HEK293 (cell line): ENCODE results near the gene RAB11FIP3.

ENCODE experiments used
- EGR2 ChIP-seq: fragments of 450-650 bp; formaldehyde crosslinking; IDR thresholded peaks from 2 replicates; pipeline ENCODE4 v1.5.1; 2016; ENCODE audit warnings: low read depth, missing biosample characterization, missing genetic modification characterization
- FEZF1 ChIP-seq: fragments of 450-650 bp; formaldehyde crosslinking; IDR thresholded peaks from 2 replicates; pipeline ENCODE4 v1.5.1; 2016; ENCODE audit warnings: missing biosample characterization, missing genetic modification characterization
- HOXA7 ChIP-seq: sonication (generic); formaldehyde crosslinking; IDR thresholded peaks from 2 replicates; pipeline ENCODE4 v1.8.1; 2022; ENCODE audit warnings: missing genetic modification reagents, borderline replicate concordance
- KLF1 ChIP-seq: fragments of 450-650 bp; formaldehyde crosslinking; IDR thresholded peaks from 2 replicates; pipeline ENCODE4 v1.5.1; 2016; ENCODE audit warnings: missing biosample characterization, missing genetic modification characterization
- MZF1 ChIP-seq: fragments of 450-650 bp; formaldehyde crosslinking; IDR thresholded peaks from 2 replicates; pipeline ENCODE4 v1.5.1; 2017; ENCODE audit warnings: missing biosample characterization, missing genetic modification characterization, borderline replicate concordance
- OSR2 ChIP-seq: fragments of 450-650 bp; formaldehyde crosslinking; IDR thresholded peaks from 2 replicates; pipeline ENCODE4 v1.5.1; 2016; ENCODE audit warnings: missing biosample characterization, missing genetic modification characterization
- PBX3 ChIP-seq: sonication (generic); formaldehyde crosslinking; IDR thresholded peaks from 2 replicates; pipeline ENCODE4 v1.8.1; 2022; ENCODE audit warnings: mild to moderate bottlenecking, moderate library complexity, missing genetic modification reagents
- RBAK ChIP-seq: fragments of 450-650 bp; formaldehyde crosslinking; IDR thresholded peaks from 2 replicates; pipeline ENCODE4 v1.5.1; 2016; ENCODE audit warnings: missing biosample characterization, missing genetic modification characterization
- REST ChIP-seq: fragments of 450-650 bp; formaldehyde crosslinking; IDR thresholded peaks from 2 replicates; pipeline ENCODE4 v1.5.1; 2016; ENCODE audit warnings: missing biosample characterization, missing genetic modification characterization
- SCRT2 ChIP-seq: fragments of 450-650 bp; formaldehyde crosslinking; IDR thresholded peaks from 2 replicates; pipeline ENCODE4 v1.5.1; 2016; ENCODE audit warnings: missing biosample characterization, missing genetic modification characterization
- TRIM28 ChIP-seq: IDR thresholded peaks from 2 replicates; pipeline ENCODE4 v1.6.1; 2011; ENCODE audit warnings: low read length, control low read depth, borderline replicate concordance
- YY1 ChIP-seq: fragments of 450-650 bp; formaldehyde crosslinking; IDR thresholded peaks from 2 replicates; pipeline ENCODE4 v1.5.1; 2018; ENCODE audit warnings: missing biosample characterization, missing genetic modification characterization
- ZBTB10 ChIP-seq: fragments of 450-650 bp; formaldehyde crosslinking; IDR thresholded peaks from 2 replicates; pipeline ENCODE4 v1.5.1; 2016; ENCODE audit warnings: missing biosample characterization, missing genetic modification characterization
- ZBTB48 ChIP-seq: fragments of 450-650 bp; formaldehyde crosslinking; IDR thresholded peaks from 2 replicates; pipeline ENCODE4 v1.5.1; 2016; ENCODE audit warnings: missing biosample characterization, missing genetic modification characterization
- ZBTB6 ChIP-seq: fragments of 450-650 bp; formaldehyde crosslinking; IDR thresholded peaks from 2 replicates; pipeline ENCODE4 v1.5.1; 2017; ENCODE audit warnings: missing biosample characterization, missing genetic modification characterization
- ZNF10 ChIP-seq: fragments of 450-650 bp; formaldehyde crosslinking; IDR thresholded peaks from 2 replicates; pipeline ENCODE4 v1.5.1; 2017; ENCODE audit warnings: missing biosample characterization, missing genetic modification characterization
- ZNF140 ChIP-seq: fragments of 450-650 bp; formaldehyde crosslinking; IDR thresholded peaks from 2 replicates; pipeline ENCODE4 v1.5.1; 2016; ENCODE audit warnings: missing biosample characterization, missing genetic modification characterization
- ZNF174 ChIP-seq: fragments of 450-650 bp; formaldehyde crosslinking; IDR thresholded peaks from 2 replicates; pipeline ENCODE4 v1.5.0; 2017; ENCODE audit warnings: missing biosample characterization, mild to moderate bottlenecking, missing genetic modification characterization
- ZNF292 ChIP-seq: fragments of 450-650 bp; formaldehyde crosslinking; IDR thresholded peaks from 2 replicates; pipeline ENCODE4 v1.5.1; 2016; ENCODE audit warnings: low read depth, missing biosample characterization, missing genetic modification characterization, borderline replicate concordance
- ZNF324 ChIP-seq: fragments of 450-650 bp; formaldehyde crosslinking; IDR thresholded peaks from 2 replicates; pipeline ENCODE4 v1.5.1; 2016; ENCODE audit warnings: missing biosample characterization, missing genetic modification characterization
- ZNF416 ChIP-seq: fragments of 450-650 bp; formaldehyde crosslinking; IDR thresholded peaks from 2 replicates; pipeline ENCODE4 v1.5.1; 2016; ENCODE audit warnings: missing biosample characterization, missing genetic modification characterization
- ZNF585B ChIP-seq: fragments of 450-650 bp; formaldehyde crosslinking; IDR thresholded peaks from 2 replicates; pipeline ENCODE4 v1.5.1; 2016; ENCODE audit warnings: missing biosample characterization, missing genetic modification characterization
- ZNF596 ChIP-seq: fragments of 450-650 bp; IDR thresholded peaks from 2 replicates; pipeline ENCODE4 v1.5.0; 2018; ENCODE audit warnings: missing biosample characterization, mild to moderate bottlenecking, missing genetic modification characterization, moderate library complexity
- ZNF624 ChIP-seq: fragments of 450-650 bp; formaldehyde crosslinking; IDR thresholded peaks from 2 replicates; pipeline ENCODE4 v1.5.1; 2017; ENCODE audit warnings: missing biosample characterization, missing genetic modification characterization
- ZNF677 ChIP-seq: fragments of 450-650 bp; IDR thresholded peaks from 2 replicates; pipeline ENCODE4 v1.5.0; 2018; ENCODE audit warnings: missing biosample characterization, mild to moderate bottlenecking, missing genetic modification characterization, moderate library complexity
- ZNF704 ChIP-seq: fragments of 450-650 bp; formaldehyde crosslinking; IDR thresholded peaks from 2 replicates; pipeline ENCODE4 v1.5.1; 2016; ENCODE audit warnings: missing biosample characterization, missing genetic modification characterization
- ZNF777 ChIP-seq: fragments of 450-650 bp; formaldehyde crosslinking; IDR thresholded peaks from 2 replicates; pipeline ENCODE4 v1.5.1; 2017; ENCODE audit warnings: missing biosample characterization, missing genetic modification characterization, borderline replicate concordance
- ZNF791 ChIP-seq: fragments of 450-650 bp; formaldehyde crosslinking; IDR thresholded peaks from 2 replicates; pipeline ENCODE4 v1.5.1; 2016; ENCODE audit warnings: missing biosample characterization, missing genetic modification characterization
- ZSCAN18 ChIP-seq: fragments of 450-650 bp; formaldehyde crosslinking; IDR thresholded peaks from 2 replicates; pipeline ENCODE4 v1.5.1; 2016; ENCODE audit warnings: missing biosample characterization, missing genetic modification characterization

RAB11FIP3 gene

GRCh38 chr16:401468-402348 is 23.7 kb upstream of the RAB11FIP3 start, which contains the start of gene DECR2 (continued):
- TF ChIP-seq REST (tag by site-specific recombination): no peak
- TF ChIP-seq YY1 (tag by site-specific recombination): peak; percentile 71; the same call in 1 of the 2 replicates
- TF ChIP-seq FEZF1 (tag by site-specific recombination): no peak
- no peak for TF ChIP-seq HOXA7 (CRISPR knock-in tag)
- TF ChIP-seq ZNF416: no peak
- TF ChIP-seq ZNF596 (tag by site-specific recombination): no peak
- no peak for TF ChIP-seq ZBTB48 (tag by site-specific recombination)
- no peak for TF ChIP-seq RBAK (tag by site-specific recombination)
- 0 out of 2 replicates have a peak, but pooled peaks have one; percentile 6 for TF ChIP-seq EGR2 (tag by site-specific recombination)
- TF ChIP-seq ZNF174 (tag by site-specific recombination): no peak
- no peak for TF ChIP-seq SCRT2 (tag by site-specific recombination)
- TF ChIP-seq ZNF10 (tag by site-specific recombination): 0 out of 2 replicates have a peak, but pooled peaks have one; percentile 30
- TF ChIP-seq ZNF140 (tag by site-specific recombination): no peak
- no peak for TF ChIP-seq ZSCAN18 (tag by site-specific recombination)
- peak; percentile 96 for TF ChIP-seq ZNF777 (tag by site-specific recombination)
- TF ChIP-seq ZNF704 (tag by site-specific recombination): no peak
- TF ChIP-seq ZNF624 (tag by site-specific recombination): no peak
- no peak for TF ChIP-seq ZNF677 (tag by site-specific recombination)
- TF ChIP-seq TRIM28: no peak
- TF ChIP-seq ZNF585B: no peak
- TF ChIP-seq ZBTB6: peak; percentile 23; the same call in 1 of the 2 replicates
- no peak for TF ChIP-seq ZNF292 (tag by site-specific recombination)
- TF ChIP-seq ZBTB10 (tag by site-specific recombination): no peak
- peak; percentile 63; the same call in 1 of the 2 replicates for TF ChIP-seq ZNF324 (tag by site-specific recombination)
- TF ChIP-seq MZF1: peak; percentile 56; the same call in 1 of the 2 replicates
- TF ChIP-seq OSR2 (tag by site-specific recombination): no peak
- TF ChIP-seq PBX3 (CRISPR knock-in tag): no peak; the same call in 1 of the 2 replicates
- no peak for TF ChIP-seq ZNF791 (tag by site-specific recombination)
- TF ChIP-seq KLF1 (tag by site-specific recombination): peak; percentile 66; the same call in 1 of the 2 replicates
